Activated CD8-positive, alpha-beta memory T cell treated with anti-CD3 and anti-CD28 coated beads for 48 hours (primary cell): ENCODE results near the gene METTL4.
"Not testable (repeated sequence)": the region's sequence is repeated elsewhere in the genome, so short reads cannot be mapped to it uniquely, and the experiment has no call there.

Experiments used
- DNase-seq, 3 experiments: peaks; one replicate each; pipeline ENCODE4 v3.0.0-alpha.2; 2020; ENCODE audit warnings: low read depth in 2 of 3, low spot score in 2 of 3

The METTL4 gene

DNA sequence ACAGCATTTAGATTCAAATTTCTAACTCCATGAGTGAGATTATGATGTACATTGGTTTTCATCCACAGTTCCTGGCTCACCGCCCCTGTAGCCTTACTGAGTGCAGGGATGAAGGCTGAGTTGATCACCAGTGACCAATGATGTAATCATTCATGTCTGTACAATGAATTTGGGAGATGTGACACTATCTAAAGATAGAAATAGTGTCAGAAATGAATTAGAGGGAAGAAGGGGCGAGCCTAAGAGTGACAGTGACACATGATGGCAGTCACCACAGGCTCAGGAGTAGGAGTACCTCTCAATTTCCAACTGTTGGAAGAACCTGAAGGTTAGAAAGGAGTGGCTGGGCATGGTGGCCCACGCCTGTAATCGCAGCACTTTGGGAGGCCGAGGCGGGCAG, 3.2 kb downstream of the METTL4 start:
- DNase-seq, result no peak

DNA sequence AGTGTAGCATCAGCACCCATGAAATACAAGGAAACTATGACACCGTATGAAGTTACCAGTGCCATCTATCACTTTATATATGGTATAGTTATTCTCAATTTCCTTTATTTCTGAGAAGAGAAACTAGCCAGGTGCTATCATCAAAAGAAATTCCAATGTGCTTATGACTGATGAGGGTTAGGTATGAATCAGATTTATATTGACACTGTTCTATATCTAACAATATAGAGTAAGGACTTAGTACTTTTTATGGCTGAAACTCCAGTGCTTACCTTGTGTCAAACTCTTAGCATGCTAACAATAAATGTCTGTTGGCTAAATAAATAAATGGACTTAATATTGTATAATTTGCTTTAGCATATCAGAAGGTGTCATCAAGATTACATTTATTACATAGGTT, 6.9 kb downstream of the METTL4 start:
- no peak for DNase-seq

DNA sequence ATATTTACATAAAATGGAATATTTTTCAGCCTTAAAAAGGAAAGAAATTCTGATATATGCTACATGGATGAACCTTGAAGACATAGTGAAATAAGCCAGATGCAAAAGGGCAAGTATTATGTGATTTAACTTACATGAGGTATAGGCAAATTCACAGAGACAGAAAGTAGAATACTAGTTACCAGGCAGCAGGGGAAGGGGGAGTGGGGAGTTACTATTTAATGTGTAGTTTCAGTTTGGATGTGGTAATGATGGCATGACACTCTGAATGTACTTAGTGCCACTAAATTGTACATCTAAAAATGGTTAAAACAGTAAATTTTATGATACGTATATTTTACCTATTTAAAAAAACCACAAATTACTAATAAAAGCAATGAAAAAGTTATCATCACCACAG, 12.1 kb downstream of the METTL4 start:
- DNase-seq, result no peak

GRCh38 chr18:2557536-2557935, 13.8 kb downstream of the METTL4 start:
- no peak for DNase-seq

DNA sequence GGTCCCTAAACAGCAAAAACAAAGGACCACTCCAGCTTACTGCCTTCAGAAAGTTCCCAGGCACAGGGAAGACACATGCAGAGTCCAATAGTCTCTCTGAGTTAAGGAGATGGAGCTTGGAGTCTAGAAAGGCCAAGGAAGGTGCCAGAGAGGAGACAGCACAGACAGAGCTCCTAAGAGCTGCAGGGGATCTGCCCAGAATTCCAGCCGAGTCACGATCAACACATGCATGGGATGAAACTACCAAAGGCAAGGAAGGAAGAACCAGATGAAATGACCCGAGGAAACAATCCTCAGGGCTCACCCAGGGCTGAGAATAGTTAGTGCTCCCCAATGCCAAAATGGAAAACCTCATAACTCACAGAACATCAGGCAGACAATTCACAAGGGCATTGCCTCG, 15.4 kb downstream of the METTL4 start:
- DNase-seq, result no peak

- no peak for DNase-seq
Observed at GRCh38 chr18:2554696-2555095, 16.6 kb downstream of the METTL4 start.

GRCh38 chr18:2551425-2551824, 19.9 kb downstream of the METTL4 start:
- no peak for DNase-seq

- no peak for DNase-seq
Observed at GRCh38 chr18:2549462-2549861, 21.8 kb downstream of the METTL4 start.

GRCh38 chr18:2547477-2548087, 23.7 kb downstream of the METTL4 start:
- no peak for DNase-seq

GRCh38 chr18:2545155-2545554, 26.1 kb downstream of the METTL4 start:
- DNase-seq, result no peak

- not testable (repeated sequence) for DNase-seq
Observed at GRCh38 chr18:2541925-2542563, 29.3 kb downstream of the METTL4 start.

DNA sequence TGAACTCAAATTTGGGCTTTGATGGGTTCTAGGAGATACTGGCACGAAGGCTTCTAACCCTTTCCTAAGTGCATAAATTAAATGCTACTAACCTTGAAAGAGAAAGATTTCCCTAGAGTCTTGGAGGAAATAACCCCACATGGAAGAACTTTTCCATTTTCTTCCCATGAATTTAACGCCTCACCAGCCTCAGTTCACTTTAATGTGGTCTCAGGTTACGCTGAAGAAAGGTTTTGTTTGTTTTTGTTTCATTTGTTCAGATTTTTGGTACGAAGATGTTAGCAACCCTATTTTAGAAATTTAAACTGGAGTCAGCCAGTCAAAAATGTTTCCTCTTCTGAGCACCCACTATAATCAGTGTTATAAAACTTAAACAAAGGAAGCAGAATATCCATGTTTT, 30.7 kb downstream of the METTL4 start:
- no peak for DNase-seq

GRCh38 chr18:2538844-2539243, 32.5 kb downstream of the METTL4 start:
- DNase-seq, result no peak

DNA sequence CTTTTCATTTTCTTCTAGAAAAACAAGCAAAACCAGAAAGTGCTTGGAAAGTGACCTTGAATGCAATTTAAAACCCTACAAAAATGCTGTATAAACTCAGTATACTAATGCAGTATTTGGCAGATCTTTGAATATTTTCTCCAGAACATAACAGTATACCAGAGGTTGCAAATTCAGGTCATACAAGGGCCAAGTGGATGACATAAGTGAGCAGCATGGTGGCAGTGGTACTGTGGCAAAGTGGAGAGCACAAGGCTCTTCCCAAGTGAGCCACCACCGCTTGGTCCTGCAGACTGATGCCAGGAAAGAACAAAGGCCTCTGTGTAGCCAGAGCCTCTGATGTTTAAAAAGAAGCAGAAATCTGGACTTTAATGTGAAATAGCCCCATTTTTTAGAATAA, 33.1 kb downstream of the METTL4 start:
- no peak for DNase-seq

DNA sequence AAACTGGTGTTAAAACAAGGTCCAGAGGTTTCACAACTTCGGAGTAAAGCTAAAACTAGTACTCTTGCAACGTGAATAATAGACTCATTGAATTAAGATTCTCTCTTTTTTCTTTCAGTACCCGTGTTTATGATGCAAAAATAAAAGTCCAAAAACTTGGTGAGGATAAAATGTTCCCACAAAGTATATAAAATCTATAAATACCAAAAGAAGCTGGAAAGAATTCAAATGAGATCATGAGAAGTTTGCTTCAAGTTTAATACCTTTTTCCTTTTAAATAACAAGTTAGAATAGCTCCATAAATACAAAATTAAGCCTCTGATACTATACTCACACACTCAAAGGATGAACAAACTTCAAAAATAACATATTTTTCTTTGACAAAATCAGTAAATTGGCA, 34.0 kb downstream of the METTL4 start:
- no peak for DNase-seq

DNA sequence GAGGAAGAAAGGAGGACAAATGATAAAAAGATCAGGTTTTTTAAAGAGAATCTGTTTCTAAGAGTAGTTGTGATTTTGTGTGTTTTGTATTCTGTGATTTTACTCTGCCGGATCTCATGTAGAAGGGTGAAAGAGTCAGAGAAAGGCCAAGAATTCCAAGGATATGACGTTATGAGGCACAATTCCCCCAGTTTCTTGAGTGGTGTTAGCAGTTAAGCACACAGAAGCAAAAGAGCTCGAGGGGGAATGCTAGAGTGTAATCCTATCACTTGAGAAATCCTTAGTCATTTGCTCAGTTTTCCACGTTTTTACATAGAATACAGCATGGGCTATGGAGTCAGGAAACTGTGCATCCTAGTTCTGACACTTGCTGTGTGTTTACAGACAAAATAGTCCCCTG, 34.8 kb downstream of the METTL4 start:
- DNase-seq, result no peak

DNA sequence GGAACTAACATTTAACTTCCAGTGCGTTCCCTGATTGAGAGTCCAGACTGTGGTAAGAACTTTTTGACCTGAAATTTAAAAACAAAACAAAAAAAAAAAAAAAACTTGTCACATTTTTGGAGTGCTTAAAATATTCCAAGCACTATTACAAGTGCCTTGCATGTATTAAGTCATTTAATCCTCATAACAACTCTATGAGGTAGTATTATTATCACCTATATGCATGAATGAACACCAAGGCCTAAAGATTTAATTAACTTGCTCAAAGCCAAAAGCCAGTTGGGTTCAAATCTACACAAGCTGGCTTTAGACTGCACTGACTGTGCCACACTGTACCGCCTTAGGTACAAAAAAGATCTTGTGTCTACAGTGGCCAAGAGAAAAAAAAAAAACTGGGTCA, 35.2 kb downstream of the METTL4 start:
- no peak for DNase-seq

GRCh38 chr18:2535419-2535910, 35.8 kb downstream of the METTL4 start:
- no peak for DNase-seq

DNA sequence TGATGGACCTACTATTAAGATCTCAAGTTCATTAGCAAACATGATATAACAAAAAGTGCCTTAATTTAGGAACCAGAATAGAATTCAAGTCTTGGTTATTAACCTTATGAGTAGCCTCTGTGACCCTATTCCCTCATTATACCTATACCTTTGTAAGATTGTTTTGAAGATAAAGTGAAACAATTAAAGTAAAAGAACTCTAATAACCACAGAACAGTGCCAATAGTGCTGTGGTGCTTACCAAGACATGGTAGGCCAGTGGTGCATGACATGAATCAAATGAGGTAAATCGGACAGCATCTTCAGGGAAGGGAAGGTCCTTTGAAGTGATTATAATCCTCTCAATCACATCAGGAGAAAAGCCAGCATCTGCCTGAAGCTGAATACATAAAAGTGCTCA, 36.4 kb downstream of the METTL4 start:
- no peak for DNase-seq

DNA sequence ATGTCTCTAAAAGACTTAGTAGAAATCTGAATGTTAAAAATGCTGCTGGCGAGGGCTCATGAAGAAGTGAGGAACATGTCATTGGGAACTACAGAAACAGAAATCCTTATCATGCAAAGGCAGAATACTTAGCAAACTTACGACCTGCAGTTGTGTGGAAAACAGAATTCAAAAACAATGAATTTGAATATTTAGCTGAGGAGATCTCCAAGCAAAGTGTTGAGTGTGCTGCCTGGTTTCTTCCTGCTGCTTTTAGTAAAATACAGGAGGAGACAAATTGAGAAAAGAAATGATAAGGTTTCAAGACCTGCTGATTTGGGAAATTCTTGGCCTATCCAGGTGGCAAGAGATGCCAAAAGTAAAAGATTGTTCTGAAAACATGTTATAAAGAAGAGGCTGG, 38.5 kb downstream of the METTL4 start:
- no peak for DNase-seq

DNA sequence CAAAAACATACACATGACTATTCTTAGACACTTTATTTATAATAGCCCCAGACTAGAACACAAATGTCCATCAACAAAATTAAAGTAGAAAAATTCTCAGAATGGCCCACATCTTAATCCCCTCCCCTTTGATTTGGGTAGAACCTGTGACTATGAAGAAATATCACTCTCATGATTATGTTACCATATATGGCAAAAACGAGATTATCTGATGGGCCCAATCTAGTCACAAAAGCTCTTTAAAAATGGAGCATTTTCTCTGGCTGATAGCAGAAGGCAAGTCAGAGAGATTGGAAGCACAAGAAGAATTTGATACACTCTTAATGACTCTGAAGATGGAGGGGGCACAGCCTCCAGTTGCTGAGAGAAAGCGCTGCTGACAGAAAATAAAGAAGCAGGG, 39.6 kb downstream of the METTL4 start:
- no peak for DNase-seq

DNA sequence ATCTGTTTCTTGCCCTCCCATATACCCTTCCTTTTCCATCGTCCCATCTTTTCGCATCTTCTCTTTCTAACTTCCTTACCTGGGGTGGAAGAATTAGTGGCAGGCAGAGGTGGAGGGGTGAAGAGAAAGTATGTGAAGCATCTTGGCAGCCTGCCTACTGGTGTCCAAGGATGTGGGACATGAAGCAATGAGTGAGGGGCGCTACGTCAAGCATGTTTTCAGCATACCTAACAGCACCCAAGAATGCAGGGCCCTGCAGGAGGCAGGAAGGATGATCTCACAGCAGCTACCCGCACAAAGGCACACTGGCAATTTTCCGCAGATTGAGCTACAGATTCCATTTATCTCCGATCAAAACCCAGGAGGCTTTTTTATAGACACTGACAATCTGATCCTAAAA, 42.2 kb downstream of the METTL4 start:
- no peak for DNase-seq

DNA sequence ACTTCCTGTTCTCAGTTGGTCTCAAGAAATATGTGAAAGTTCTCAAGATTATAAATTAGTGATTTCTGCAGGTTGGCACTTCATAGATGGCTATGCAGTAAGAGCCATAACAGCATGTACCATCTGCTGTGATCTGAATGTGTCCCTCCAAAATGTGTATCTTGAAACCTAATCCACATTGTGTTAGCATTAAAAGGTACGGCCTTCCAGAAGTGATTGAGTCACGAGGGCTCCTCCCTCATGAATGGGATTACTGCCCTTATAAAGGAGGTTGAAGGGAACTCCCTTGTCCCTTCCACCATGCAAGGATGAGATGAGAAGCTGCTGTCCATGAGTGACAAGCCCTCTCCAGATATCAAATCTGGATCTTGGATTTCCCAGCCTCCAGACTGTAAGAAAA, 45.0 kb downstream of the METTL4 start:
- no peak for DNase-seq
